Measurements from ENCODE around the gene NME1. TPM values are rescaled to one million over a fixed set of nuclear protein-coding genes. Genes with fewer than 3 reads are reported as not detected.

NME1 gene
- total and polyA plus RNA-seq, 9 of the 15 experiments (the other 6 are each of a cell fraction or from before 2014, with no cell fraction given) = 449 to 1,588 (median 604) TPM

DNA sequence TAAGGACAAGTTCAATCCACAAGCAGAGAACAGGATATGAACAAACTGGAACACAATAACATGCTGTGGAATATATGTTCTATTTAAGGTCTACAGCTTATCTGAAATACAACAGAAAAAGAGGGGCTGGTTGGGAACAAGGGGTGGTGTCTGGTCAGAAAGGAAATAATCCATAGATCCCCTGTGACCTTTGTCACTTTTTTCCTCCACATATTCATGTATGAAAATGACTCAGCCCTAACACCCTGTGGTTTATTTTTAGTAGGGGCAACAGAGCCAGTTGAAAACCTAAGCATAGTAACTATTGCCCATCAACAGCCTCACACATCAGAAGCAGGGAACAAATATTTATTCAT is 20.4 kb upstream of the NME1 start (continued):
- TF ChIP-seq ZFP36 (IDR thresholded peaks at IDR 0.05; ENCODE audit: low read depth, low read length, partially characterized antibody) (no peak), SAP30 (IDR thresholded peaks at IDR 0.05; ENCODE audit: borderline replicate concordance, insufficient read depth, low read depth, low read length, poor library complexity, severe bottlenecking) (no peak), TOE1 (IDR thresholded peaks at IDR 0.05; ENCODE audit: borderline replicate concordance) (no peak), TOE1 (CRISPR knock-in tag; IDR thresholded peaks at IDR 0.05; ENCODE audit: borderline replicate concordance, low read depth) (no peak), SMAD4 (CRISPR knock-in tag; conservative IDR thresholded peaks at IDR 0.05) (no peak), EHMT2 (IDR thresholded peaks at IDR 0.05) (no peak)

DNA sequence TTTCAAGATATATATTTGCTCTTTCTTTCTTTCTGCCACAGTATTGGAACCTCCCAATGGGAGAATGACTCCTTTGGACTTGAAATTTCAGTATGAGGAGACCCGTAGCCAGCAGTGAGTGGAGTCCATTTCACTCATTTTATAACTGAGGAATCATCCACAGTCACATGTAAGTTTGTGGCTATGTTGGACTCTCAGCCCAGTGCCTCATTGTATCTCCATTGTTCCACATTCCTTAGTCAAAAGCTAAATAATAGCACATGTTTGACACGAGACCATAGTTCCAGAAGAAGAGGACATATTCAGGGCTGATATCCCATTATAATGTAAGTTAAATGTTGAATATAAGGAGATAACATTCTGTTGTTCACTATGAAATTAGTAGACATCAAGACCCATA is 20.0 kb upstream of the NME1 start:
- no peaks in the 10 kb centered on the region for H3K9me3 ChIP-seq (replicated peaks; ENCODE audit: control insufficient read depth, insufficient read depth, low read depth, low read length)
- no peaks in the 10 kb centered on the region for H3K36me3 ChIP-seq (ENCODE audit: control insufficient read depth, insufficient read depth, low read length)
- H3K4me3 ChIP-seq = no peak overlapping the region
- WGBS (ENCODE audit: insufficient coverage, low coverage, missing lambda C conversion rate) = 36% methylated on average over 2 of the region's 2 CpGs
- in situ Hi-C loops (cut with MboI) (no loop called here), intact Hi-C loops (cut with micrococcal nuclease) (no loop called here)
- ATAC-seq (peak; percentile 41; the same call in 2 of the 3 replicates), FAIRE-seq (no peak), DNase-seq (ENCODE audit: extremely low read depth in 1 of 4, low spot score in 3 of 4) (no peak)
- H3K4me2 ChIP-seq (ENCODE audit: insufficient read depth, low read length) = peak overlapping the region; percentile 19; the same call in 1 of the 2 replicates
- ChIA-PET CTCF (ENCODE audit: low intra/inter-chr PET ratio) (no interaction called here), POLR2A (interaction anchor here (0.6 to 2.1 kb wide), 3 partner anchors 12 to 130 kb away, joined by 4 to 7 read pairs (median 5); partner anchors contain the start of genes NME1 and SPAG9)
- BruUV-seq (replicated peaks) = no TSS peak
- H4K20me1 ChIP-seq (replicated peaks; ENCODE audit: control insufficient read depth, insufficient read depth, low read length) = no peaks in the 10 kb centered on the region
- H3K9ac ChIP-seq (ENCODE audit: insufficient read depth in 1 of 2, low read depth in 2 of 2, low read length in 2 of 2) = peak overlapping the region in 1 of 2 experiments; percentile 9; a peak in 2 of 4 replicates
- no peaks in the 10 kb centered on the region for H3K9me1 ChIP-seq (ENCODE audit: control insufficient read depth, insufficient read depth, low read length)
- peaks cover 0 to 7% of the 10 kb centered on the region in 2 experiments; a peak in 3 of 5 replicates for H3K4me1 ChIP-seq (replicated peaks in 1 of 2; ENCODE audit: control insufficient read depth in 2 of 2, insufficient read depth in 2 of 2, low read length in 2 of 2)
- H2AFZ ChIP-seq (ENCODE audit: low read depth, low read length) = peak overlapping the region; percentile 82
- peak overlapping the region; percentile 32; the same call in 2 of the 3 replicates for H3K27ac ChIP-seq (ENCODE audit: extremely low read depth, low read depth, low read length)
- H3K79me2 ChIP-seq (ENCODE audit: control insufficient read depth, insufficient read depth, low read length) = no peaks in the 10 kb centered on the region
- H3K27me3 ChIP-seq (ENCODE audit: control insufficient read depth in 2 of 2, insufficient read depth in 2 of 2, low read length in 2 of 2) = no peaks in the 10 kb centered on the region
- TF ChIP-seq, protein P1, sequence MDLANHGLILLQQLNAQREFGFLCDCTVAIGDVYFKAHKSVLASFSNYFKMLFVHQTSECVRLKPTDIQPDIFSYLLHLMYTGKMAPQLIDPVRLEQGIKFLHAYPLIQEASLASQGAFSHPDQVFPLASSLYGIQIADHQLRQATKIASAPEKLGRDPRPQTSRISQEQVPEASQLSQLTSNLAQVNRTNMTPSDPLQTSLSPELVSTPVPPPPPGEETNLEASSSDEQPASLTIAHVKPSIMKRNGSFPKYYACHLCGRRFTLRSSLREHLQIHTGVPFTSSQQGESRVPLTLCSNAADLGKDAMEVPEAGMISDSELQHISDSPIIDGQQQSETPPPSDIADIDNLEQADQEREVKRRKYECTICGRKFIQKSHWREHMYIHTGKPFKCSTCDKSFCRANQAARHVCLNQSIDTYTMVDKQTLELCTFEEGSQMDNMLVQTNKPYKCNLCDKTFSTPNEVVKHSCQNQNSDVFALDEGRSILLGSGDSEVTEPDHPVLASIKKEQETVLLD (IDR thresholded peaks at IDR 0.05) = no peak
- TF ChIP-seq JUND (IDR thresholded peaks at IDR 0.05; ENCODE audit: borderline replicate concordance, low read depth, low read length) (peak; percentile 0; the same call in 1 of the 2 replicates), JUND (tag; IDR thresholded peaks at IDR 0.05; ENCODE audit: borderline replicate concordance, low read depth, low read length) (no peak), FIP1L1 (IDR thresholded peaks at IDR 0.05; ENCODE audit: low read depth, low read length, poor library complexity, severe bottlenecking) (no peak), FOXA1 (IDR thresholded peaks at IDR 0.05; ENCODE audit: borderline replicate concordance) (no peak), MAFG (tag; conservative IDR thresholded peaks at IDR 0.05) (no peak)
- TF ChIP-seq, protein P2, sequence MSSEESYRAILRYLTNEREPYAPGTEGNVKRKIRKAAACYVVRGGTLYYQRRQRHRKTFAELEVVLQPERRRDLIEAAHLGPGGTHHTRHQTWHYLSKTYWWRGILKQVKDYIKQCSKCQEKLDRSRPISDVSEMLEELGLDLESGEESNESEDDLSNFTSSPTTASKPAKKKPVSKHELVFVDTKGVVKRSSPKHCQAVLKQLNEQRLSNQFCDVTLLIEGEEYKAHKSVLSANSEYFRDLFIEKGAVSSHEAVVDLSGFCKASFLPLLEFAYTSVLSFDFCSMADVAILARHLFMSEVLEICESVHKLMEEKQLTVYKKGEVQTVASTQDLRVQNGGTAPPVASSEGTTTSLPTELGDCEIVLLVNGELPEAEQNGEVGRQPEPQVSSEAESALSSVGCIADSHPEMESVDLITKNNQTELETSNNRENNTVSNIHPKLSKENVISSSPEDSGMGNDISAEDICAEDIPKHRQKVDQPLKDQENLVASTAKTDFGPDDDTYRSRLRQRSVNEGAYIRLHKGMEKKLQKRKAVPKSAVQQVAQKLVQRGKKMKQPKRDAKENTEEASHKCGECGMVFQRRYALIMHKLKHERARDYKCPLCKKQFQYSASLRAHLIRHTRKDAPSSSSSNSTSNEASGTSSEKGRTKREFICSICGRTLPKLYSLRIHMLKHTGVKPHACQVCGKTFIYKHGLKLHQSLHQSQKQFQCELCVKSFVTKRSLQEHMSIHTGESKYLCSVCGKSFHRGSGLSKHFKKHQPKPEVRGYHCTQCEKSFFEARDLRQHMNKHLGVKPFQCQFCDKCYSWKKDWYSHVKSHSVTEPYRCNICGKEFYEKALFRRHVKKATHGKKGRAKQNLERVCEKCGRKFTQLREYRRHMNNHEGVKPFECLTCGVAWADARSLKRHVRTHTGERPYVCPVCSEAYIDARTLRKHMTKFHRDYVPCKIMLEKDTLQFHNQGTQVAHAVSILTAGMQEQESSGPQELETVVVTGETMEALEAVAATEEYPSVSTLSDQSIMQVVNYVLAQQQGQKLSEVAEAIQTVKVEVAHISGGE (CRISPR knock-in tag; IDR thresholded peaks at IDR 0.05) = no peak; a peak in 1 of 6 replicates

Data from K562 (cell line).